ENCODE data around the gene METTL26.

METTL26 gene

GRCh38 chr16:675884-676564 lies 39.9 kb upstream of the METTL26 start:
- H3K27me3 ChIP-seq (replicated peaks; ENCODE audit: control insufficient read depth, insufficient read depth, low read length) = no peaks in the 10 kb centered on the region
- no peak for TF ChIP-seq CTCF (IDR thresholded peaks at IDR 0.05; ENCODE audit: insufficient read depth, low read length, poor library complexity, severe bottlenecking)
- peaks cover 19% of the 10 kb centered on the region for H3K36me3 ChIP-seq (ENCODE audit: control insufficient read depth, insufficient read depth, low read length)
- no peak for DNase-seq (ENCODE audit: extremely low read depth, insufficient read length)
- no peak overlapping the region for H3K4me3 ChIP-seq (replicated peaks; ENCODE audit: low read depth, low read length)

GRCh38 chr16:674968-675883 lies 39.1 kb upstream of the METTL26 start, which contains the start of gene RHBDL1:
TSS of gene RHBDL1 (plus strand) at chr16:675671. CDS start at chr16:675791, 120 bp downstream.
- no peak for DNase-seq (ENCODE audit: extremely low read depth, insufficient read length)
- no peak for TF ChIP-seq CTCF (IDR thresholded peaks at IDR 0.05; ENCODE audit: insufficient read depth, low read length, poor library complexity, severe bottlenecking)
- H3K27me3 ChIP-seq (replicated peaks; ENCODE audit: control insufficient read depth, insufficient read depth, low read length) = no peaks in the 10 kb centered on the region
- peaks cover 23% of the 10 kb centered on the region for H3K36me3 ChIP-seq (ENCODE audit: control insufficient read depth, insufficient read depth, low read length)
- no peak within 1 kb of the TSS for H3K4me3 ChIP-seq (replicated peaks; ENCODE audit: low read depth, low read length)

- Histone ChIP-seq H3K36me3 (ENCODE audit: control insufficient read depth, insufficient read depth, low read length) (peaks cover 31% of the 10 kb centered on the region), H3K27me3 (replicated peaks; ENCODE audit: control insufficient read depth, insufficient read depth, low read length) (no peaks in the 10 kb centered on the region), H3K4me3 (replicated peaks; ENCODE audit: low read depth, low read length) (no peak overlapping the region)
- no peak for DNase-seq (ENCODE audit: extremely low read depth, insufficient read length)
- TF ChIP-seq CTCF (IDR thresholded peaks at IDR 0.05; ENCODE audit: insufficient read depth, low read length, poor library complexity, severe bottlenecking) = no peak
Observed at GRCh38 chr16:674214-674881, 38.2 kb upstream of the METTL26 start.

GRCh38 chr16:673399-673991 lies 37.4 kb upstream of the METTL26 start:
- no peak for TF ChIP-seq CTCF (IDR thresholded peaks at IDR 0.05; ENCODE audit: insufficient read depth, low read length, poor library complexity, severe bottlenecking)
- Histone ChIP-seq H3K27me3 (replicated peaks; ENCODE audit: control insufficient read depth, insufficient read depth, low read length) (no peaks in the 10 kb centered on the region), H3K36me3 (ENCODE audit: control insufficient read depth, insufficient read depth, low read length) (peaks cover 31% of the 10 kb centered on the region), H3K4me3 (replicated peaks; ENCODE audit: low read depth, low read length) (no peak overlapping the region)
- no peak for DNase-seq (ENCODE audit: extremely low read depth, insufficient read length)

- no peaks in the 10 kb centered on the region for H3K27me3 ChIP-seq (replicated peaks; ENCODE audit: control insufficient read depth, insufficient read depth, low read length)
- H3K36me3 ChIP-seq (ENCODE audit: control insufficient read depth, insufficient read depth, low read length) = peaks cover 31% of the 10 kb centered on the region
- H3K4me3 ChIP-seq (replicated peaks; ENCODE audit: low read depth, low read length) = no peak overlapping the region
- no peak for TF ChIP-seq CTCF (IDR thresholded peaks at IDR 0.05; ENCODE audit: insufficient read depth, low read length, poor library complexity, severe bottlenecking)
- no peak for DNase-seq (ENCODE audit: extremely low read depth, insufficient read length)
Observed at GRCh38 chr16:672851-673250, 36.7 kb upstream of the METTL26 start.

Data from GM06990 (cell line).